AG10803 (cell line): ENCODE measurements around the gene RBP3.
A peak's percentile ranks its signal among the peaks of the same experiment; 100 is the strongest.

Experiments used
- DNase-seq: peaks from one replicate; pipeline ENCODE4 v3.0.0; 2010; ENCODE audit warnings: low read depth
- H3K4me3 ChIP-seq: 2 replicates; pipeline ENCODE4 v1.5.1; 2011; ENCODE audit warnings: mild to moderate bottlenecking, low read length, control low read depth
- TF ChIP-seq, protein P1 (sequence below): conservative IDR thresholded peaks from 2 replicates; pipeline ENCODE4 v1.5.1; 2011; ENCODE audit warnings: mild to moderate bottlenecking, low read length, control low read depth, inconsistent platforms

Gene RBP3

DNA sequence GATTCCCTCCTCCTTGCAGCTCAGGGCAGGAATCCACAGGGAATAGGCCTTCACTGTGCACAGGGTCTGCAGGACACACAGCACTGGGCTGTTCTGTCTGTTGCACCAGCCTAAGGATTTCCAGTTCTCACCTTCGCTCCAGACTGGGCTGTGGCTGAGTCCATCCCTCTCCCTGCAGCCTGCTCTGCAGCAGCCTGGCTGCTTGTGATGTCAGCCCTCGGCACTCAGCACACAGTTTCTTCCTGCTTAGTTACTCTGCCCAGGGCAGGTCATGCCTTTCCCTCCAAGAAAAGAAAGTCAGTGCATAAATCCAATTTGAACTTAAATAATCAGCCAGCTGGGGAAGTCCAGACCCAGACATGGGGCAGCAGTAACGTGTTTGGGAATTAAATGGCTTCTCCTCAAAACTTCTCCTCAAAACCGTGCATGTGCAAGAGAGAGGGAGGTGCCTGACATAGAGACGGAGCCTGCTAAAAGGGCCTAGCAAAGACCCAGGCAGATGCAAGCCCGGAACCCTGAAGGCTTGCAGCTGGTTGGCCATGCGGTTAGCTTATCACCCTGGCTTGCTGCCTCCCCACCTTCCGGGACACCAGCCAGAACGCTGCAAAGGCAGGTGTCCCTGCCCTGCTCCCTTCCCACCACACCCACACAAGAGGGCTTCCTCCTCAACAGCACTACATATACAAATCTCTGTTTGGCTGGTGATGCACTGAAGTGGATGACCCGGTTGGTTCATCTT lies 36.8 kb upstream of the RBP3 start:
- no peak for DNase-seq
- no peak overlapping the region for H3K4me3 ChIP-seq
- TF ChIP-seq, protein P1, sequence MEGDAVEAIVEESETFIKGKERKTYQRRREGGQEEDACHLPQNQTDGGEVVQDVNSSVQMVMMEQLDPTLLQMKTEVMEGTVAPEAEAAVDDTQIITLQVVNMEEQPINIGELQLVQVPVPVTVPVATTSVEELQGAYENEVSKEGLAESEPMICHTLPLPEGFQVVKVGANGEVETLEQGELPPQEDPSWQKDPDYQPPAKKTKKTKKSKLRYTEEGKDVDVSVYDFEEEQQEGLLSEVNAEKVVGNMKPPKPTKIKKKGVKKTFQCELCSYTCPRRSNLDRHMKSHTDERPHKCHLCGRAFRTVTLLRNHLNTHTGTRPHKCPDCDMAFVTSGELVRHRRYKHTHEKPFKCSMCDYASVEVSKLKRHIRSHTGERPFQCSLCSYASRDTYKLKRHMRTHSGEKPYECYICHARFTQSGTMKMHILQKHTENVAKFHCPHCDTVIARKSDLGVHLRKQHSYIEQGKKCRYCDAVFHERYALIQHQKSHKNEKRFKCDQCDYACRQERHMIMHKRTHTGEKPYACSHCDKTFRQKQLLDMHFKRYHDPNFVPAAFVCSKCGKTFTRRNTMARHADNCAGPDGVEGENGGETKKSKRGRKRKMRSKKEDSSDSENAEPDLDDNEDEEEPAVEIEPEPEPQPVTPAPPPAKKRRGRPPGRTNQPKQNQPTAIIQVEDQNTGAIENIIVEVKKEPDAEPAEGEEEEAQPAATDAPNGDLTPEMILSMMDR, result no peak

GRCh38 chr10:47311932-47312662 lies 36.1 kb upstream of the RBP3 start:
- TF ChIP-seq, protein P1, result peak; percentile 90
- no peak overlapping the region for H3K4me3 ChIP-seq
- DNase-seq, result peak; percentile 72

DNA sequence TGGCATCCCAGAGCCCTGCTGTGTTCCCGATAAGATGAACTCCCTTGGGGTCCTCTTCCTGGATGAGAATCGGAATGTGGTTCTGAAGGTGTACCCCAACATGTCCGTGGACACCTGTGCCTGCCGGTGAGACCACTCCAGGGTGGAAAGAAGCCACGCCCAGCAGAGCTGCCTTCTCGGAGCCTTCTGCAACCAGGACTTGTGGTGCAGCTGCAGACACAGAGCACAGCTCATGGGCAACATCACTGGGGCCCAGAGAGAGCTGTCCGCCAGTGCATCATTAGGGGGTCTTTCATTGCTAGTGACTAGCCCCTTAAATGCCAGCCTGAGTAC lies 35.5 kb upstream of the RBP3 start:
- no peak for DNase-seq
- no peak overlapping the region for H3K4me3 ChIP-seq
- TF ChIP-seq, protein P1, result no peak

GRCh38 chr10:47314416-47314970 lies 33.7 kb upstream of the RBP3 start:
- no peak overlapping the region for H3K4me3 ChIP-seq
- DNase-seq, result no peak
- TF ChIP-seq, protein P1, result no peak

- TF ChIP-seq, protein P1, result no peak
- DNase-seq, result no peak
- H3K4me3 ChIP-seq, result no peak overlapping the region
Observed at GRCh38 chr10:47315421-47315820, 32.7 kb upstream of the RBP3 start.

GRCh38 chr10:47316131-47316530 lies 32.0 kb upstream of the RBP3 start:
- H3K4me3 ChIP-seq, result no peak overlapping the region
- TF ChIP-seq, protein P1, result no peak
- DNase-seq, result no peak

- TF ChIP-seq, protein P1, result no peak
- no peak for DNase-seq
- H3K4me3 ChIP-seq, result no peak overlapping the region
Observed at GRCh38 chr10:47317251-47317650, 30.9 kb upstream of the RBP3 start.
